ENCODE measurements around the gene GULP1.

GRCh38 chr2:188280811-188281222, 10.9 kb upstream of the GULP1 start:
- no peak for TF ChIP-seq POLR2AphosphoS5 (IDR thresholded peaks at IDR 0.05; ENCODE audit: low read depth)
- TF ChIP-seq, protein P1, sequence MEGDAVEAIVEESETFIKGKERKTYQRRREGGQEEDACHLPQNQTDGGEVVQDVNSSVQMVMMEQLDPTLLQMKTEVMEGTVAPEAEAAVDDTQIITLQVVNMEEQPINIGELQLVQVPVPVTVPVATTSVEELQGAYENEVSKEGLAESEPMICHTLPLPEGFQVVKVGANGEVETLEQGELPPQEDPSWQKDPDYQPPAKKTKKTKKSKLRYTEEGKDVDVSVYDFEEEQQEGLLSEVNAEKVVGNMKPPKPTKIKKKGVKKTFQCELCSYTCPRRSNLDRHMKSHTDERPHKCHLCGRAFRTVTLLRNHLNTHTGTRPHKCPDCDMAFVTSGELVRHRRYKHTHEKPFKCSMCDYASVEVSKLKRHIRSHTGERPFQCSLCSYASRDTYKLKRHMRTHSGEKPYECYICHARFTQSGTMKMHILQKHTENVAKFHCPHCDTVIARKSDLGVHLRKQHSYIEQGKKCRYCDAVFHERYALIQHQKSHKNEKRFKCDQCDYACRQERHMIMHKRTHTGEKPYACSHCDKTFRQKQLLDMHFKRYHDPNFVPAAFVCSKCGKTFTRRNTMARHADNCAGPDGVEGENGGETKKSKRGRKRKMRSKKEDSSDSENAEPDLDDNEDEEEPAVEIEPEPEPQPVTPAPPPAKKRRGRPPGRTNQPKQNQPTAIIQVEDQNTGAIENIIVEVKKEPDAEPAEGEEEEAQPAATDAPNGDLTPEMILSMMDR (IDR thresholded peaks at IDR 0.05; ENCODE audit: insufficient read depth, low read length), result no peak
